Naive thymus-derived CD8-positive, alpha-beta T cell (primary cell): ENCODE data around the gene CSH1. TPM values are rescaled to one million over a fixed set of nuclear protein-coding genes. Genes with fewer than 3 reads are reported as not detected.
A peak's percentile ranks its signal among the peaks of the same experiment; 100 is the strongest.
"Not testable (repeated sequence)": the region's sequence is repeated elsewhere in the genome, so short reads cannot be mapped to it uniquely, and the experiment has no call there.

Experiments
- ATAC-seq, 2 donors: fragments of 150-1000 bp; cut with Tn5 transposase in 1 of 2; sonication (Bioruptor Pico), chemical (Tn5 transposase) in 1 of 2; 1 replicate in 1 of 2; 2 replicates in 1 of 2; pipeline ENCODE4 v1.10.0; 2021; ENCODE audit warnings: mild to moderate bottlenecking in 2 of 2, moderate library complexity in 2 of 2
- POLR2A ChIA-PET: fragments of 350-600 bp; sonication (Branson Sonifier 250); formaldehyde crosslinking; loops from one replicate; lab custom pipeline; 2021; ENCODE audit warnings: antibody characterized with exemption; lab: Charles Lee
- DNase-seq, 10 donors: peaks; one replicate each; pipeline versions ENCODE4 v3.0.0 to v3.0.0-alpha.2; 2020 to 2022
- H3K27ac Mint-ChIP-seq, 10 donors: one replicate each; pipeline ENCODE4 v1.8.0; 2020 to 2022; ENCODE audit warnings: mild to moderate bottlenecking in 10 of 10, mixed read lengths in 10 of 10, moderate library complexity in 4 of 10, inconsistent platforms in 1 of 10
- H3K27me3 Mint-ChIP-seq, 5 donors: one replicate each; pipeline ENCODE4 v1.8.0; 2021 to 2022; ENCODE audit warnings: mixed read lengths in 5 of 5
- H3K36me3 Mint-ChIP-seq, 3 donors: one replicate each; pipeline ENCODE4 v1.8.0; 2020 to 2022; ENCODE audit warnings: mixed read lengths in 3 of 3, mild to moderate bottlenecking in 2 of 3, inconsistent platforms in 1 of 3
- H3K4me1 Mint-ChIP-seq, 4 donors: one replicate each; pipeline ENCODE4 v1.8.0; 2021 to 2022; ENCODE audit warnings: mixed read lengths in 4 of 4
- H3K4me3 Mint-ChIP-seq, 10 donors: one replicate each; pipeline ENCODE4 v1.8.0; 2020 to 2022; ENCODE audit warnings: mild to moderate bottlenecking in 10 of 10, mixed read lengths in 10 of 10, moderate library complexity in 6 of 10, inconsistent platforms in 1 of 10
- H3K9me3 Mint-ChIP-seq, 9 donors: one replicate each; pipeline ENCODE4 v1.8.0; 2020 to 2022; ENCODE audit warnings: mixed read lengths in 9 of 9, mild to moderate bottlenecking in 3 of 9, inconsistent platforms in 1 of 9, moderate library complexity in 1 of 9
- polyA plus RNA-seq, 3 donors: library from polyadenylated mRNA; unstranded; fragments of 300-500 nt; fragmentation: Illumina TruSeq; gene quantifications; one replicate each; pipeline ENCODE4 v1.2.3, GENCODE V29; 2021
- total RNA-seq, 8 experiments: library from RNA in 2 of 8; stranded (reverse) in 2 of 8; gene quantifications; one replicate each; pipeline ENCODE4 v1.2.3 and lab custom pipeline; 2021 to 2026

Gene CSH1
- total RNA-seq (not detected), polyA plus RNA-seq (not detected), total RNA-seq (lab: John Stamatoyannopoulos, UW) (0 reads per million in 6 experiments)

GRCh38 chr17:63896524-63897354, at the start of gene CSH1:
Gene CSH1 (minus strand): TSS chr17:63896574. CDS start chr17:63896511, 63 bp downstream.
- peak within 1 kb of the TSS in 1 of 10 donors; percentile 27 for H3K27ac Mint-ChIP-seq
- H3K27me3 Mint-ChIP-seq, H3K4me1 Mint-ChIP-seq, H3K9me3 Mint-ChIP-seq, POLR2A ChIA-PET, H3K4me3 Mint-ChIP-seq, ATAC-seq, H3K36me3 Mint-ChIP-seq, DNase-seq: not testable (repeated sequence)

GRCh38 chr17:63945784-63946439, 49.5 kb upstream of the CSH1 start:
- peaks cover 13 to 28% (median 23%) of the 10 kb centered on the region in 4 donors for H3K4me1 Mint-ChIP-seq
- H3K36me3 Mint-ChIP-seq, result no peaks in the 10 kb centered on the region
- POLR2A ChIA-PET, result interaction anchor here (0.5 to 2.7 kb wide), 15 partner anchors 9 to 358 kb away, joined by 3 to 47 read pairs (median 5); partner anchors contain the start of genes CD79B, GH1 and ICAM2
- DNase-seq (peak in 2 of 10 donors; percentile 9 to 50), ATAC-seq (peak; percentile 27 to 35)
- H3K9me3 Mint-ChIP-seq, result no peaks in the 10 kb centered on the region
- peak overlapping the region in 7 of 10 donors; percentile 22 to 82 (median 72) for H3K4me3 Mint-ChIP-seq
- H3K27ac Mint-ChIP-seq, result peak overlapping the region in 3 of 10 donors; percentile 52 to 68 (median 59)
- H3K27me3 Mint-ChIP-seq, result peaks cover 0 to 1% (median 0%) of the 10 kb centered on the region in 5 donors

GRCh38 chr17:63944736-63945499, 48.5 kb upstream of the CSH1 start:
- POLR2A ChIA-PET, result interaction anchor here (1.3 to 2.7 kb wide), 2 partner anchors 8 to 14 kb away, joined by 3 to 47 read pairs; partner anchors contain the start of gene CD79B
- Mint-ChIP-seq H3K36me3 (no peaks in the 10 kb centered on the region), H3K27me3 (peaks cover 0 to 1% (median 0%) of the 10 kb centered on the region in 5 donors), H3K27ac (peak overlapping the region in 2 of 10 donors; percentile 34 to 59), H3K4me1 (peaks cover 11 to 27% (median 23%) of the 10 kb centered on the region in 4 donors), H3K9me3 (no peaks in the 10 kb centered on the region), H3K4me3 (peak overlapping the region in 6 of 10 donors; percentile 41 to 73 (median 66))
- DNase-seq, result no peak
- no peak for ATAC-seq

GRCh38 chr17:63943745-63944144, 47.4 kb upstream of the CSH1 start:
- Mint-ChIP-seq H3K4me3 (no peak overlapping the region), H3K27ac (no peak overlapping the region)
- POLR2A ChIA-PET, result interaction anchor here (0.6 kb wide), 1 partner anchor 11 kb away, joined by 3 read pairs; no protein-coding TSS in a partner anchor

GRCh38 chr17:63942309-63942985, 46.1 kb upstream of the CSH1 start:
- no peak for DNase-seq
- H3K4me3 Mint-ChIP-seq, result no peak overlapping the region
- H3K36me3 Mint-ChIP-seq, result no peaks in the 10 kb centered on the region
- peaks cover 0 to 1% (median 0%) of the 10 kb centered on the region in 5 donors for H3K27me3 Mint-ChIP-seq
- peaks cover 18 to 47% (median 27%) of the 10 kb centered on the region in 4 donors for H3K4me1 Mint-ChIP-seq
- ATAC-seq, result no peak
- POLR2A ChIA-PET, result interaction anchor here (0.5 to 0.8 kb wide), 3 partner anchors 11 to 15 kb away, joined by 3 to 4 read pairs (median 3); partner anchors contain the start of gene CD79B
- no peaks in the 10 kb centered on the region for H3K9me3 Mint-ChIP-seq
- peak overlapping the region in 2 of 10 donors; percentile 15 to 82 for H3K27ac Mint-ChIP-seq

More at GRCh38 chr17:63943745-63944144, 47.4 kb upstream of the CSH1 start:
- Mint-ChIP-seq H3K4me1 (peaks cover 13 to 37% (median 25%) of the 10 kb centered on the region in 4 donors), H3K27me3 (peaks cover 0 to 1% (median 0%) of the 10 kb centered on the region in 5 donors), H3K36me3 (no peaks in the 10 kb centered on the region), H3K9me3 (no peaks in the 10 kb centered on the region)
- no peak for ATAC-seq
- DNase-seq, result no peak

- H3K36me3 Mint-ChIP-seq, result no peaks in the 10 kb centered on the region
- no peaks in the 10 kb centered on the region for H3K9me3 Mint-ChIP-seq
- POLR2A ChIA-PET, result interaction anchor here (0.8 kb wide), 1 partner anchor 15 kb away, joined by 3 read pairs; no protein-coding TSS in a partner anchor
- ATAC-seq (no peak), DNase-seq (no peak)
- H3K27ac Mint-ChIP-seq, result no peak overlapping the region
- H3K4me3 Mint-ChIP-seq, result no peak overlapping the region
- H3K4me1 Mint-ChIP-seq, result peaks cover 18 to 50% (median 25%) of the 10 kb centered on the region in 4 donors
- peaks cover 0 to 1% (median 0%) of the 10 kb centered on the region in 5 donors for H3K27me3 Mint-ChIP-seq
Observed at GRCh38 chr17:63941751-63942150, 45.4 kb upstream of the CSH1 start.

GRCh38 chr17:63941162-63941561, 44.8 kb upstream of the CSH1 start:
- Mint-ChIP-seq H3K27me3 (peaks cover 0 to 1% (median 0%) of the 10 kb centered on the region in 5 donors), H3K4me3 (no peak overlapping the region), H3K4me1 (peaks cover 14 to 47% (median 20%) of the 10 kb centered on the region in 4 donors), H3K27ac (no peak overlapping the region), H3K36me3 (no peaks in the 10 kb centered on the region), H3K9me3 (no peaks in the 10 kb centered on the region)
- DNase-seq (no peak), ATAC-seq (no peak)
- POLR2A ChIA-PET, result no interaction called here

GRCh38 chr17:63940584-63940983, 44.2 kb upstream of the CSH1 start:
- Mint-ChIP-seq H3K4me1 (peaks cover 9 to 46% (median 15%) of the 10 kb centered on the region in 4 donors), H3K4me3 (no peak overlapping the region), H3K9me3 (no peaks in the 10 kb centered on the region), H3K27ac (no peak overlapping the region), H3K36me3 (no peaks in the 10 kb centered on the region), H3K27me3 (peaks cover 0 to 1% (median 0%) of the 10 kb centered on the region in 5 donors)
- DNase-seq (no peak), ATAC-seq (no peak)
- POLR2A ChIA-PET, result no interaction called here

GRCh38 chr17:63939884-63940283, 43.5 kb upstream of the CSH1 start:
- Mint-ChIP-seq H3K36me3 (no peaks in the 10 kb centered on the region), H3K4me3 (no peak overlapping the region), H3K27ac (no peak overlapping the region), H3K4me1 (peaks cover 6 to 44% (median 11%) of the 10 kb centered on the region in 4 donors), H3K9me3 (no peaks in the 10 kb centered on the region), H3K27me3 (peaks cover 0 to 1% (median 0%) of the 10 kb centered on the region in 5 donors)
- POLR2A ChIA-PET, result no interaction called here
- DNase-seq (no peak), ATAC-seq (no peak)

GRCh38 chr17:63939401-63939800, 43.0 kb upstream of the CSH1 start:
- Mint-ChIP-seq H3K4me1 (peaks cover 6 to 45% (median 10%) of the 10 kb centered on the region in 4 donors), H3K4me3 (no peak overlapping the region), H3K27me3 (peaks cover 0 to 1% (median 0%) of the 10 kb centered on the region in 5 donors), H3K27ac (peak overlapping the region in 3 of 10 donors; percentile 0 to 43 (median 28)), H3K36me3 (no peaks in the 10 kb centered on the region), H3K9me3 (no peaks in the 10 kb centered on the region)
- no peak for ATAC-seq
- POLR2A ChIA-PET, result no interaction called here
- DNase-seq, result no peak

GRCh38 chr17:63937920-63938319, 41.5 kb upstream of the CSH1 start:
- no peak for ATAC-seq
- POLR2A ChIA-PET, result interaction anchor here (0.7 kb wide), 1 partner anchor 13 kb away, joined by 5 read pairs; no protein-coding TSS in a partner anchor
- peaks cover 10 to 53% (median 11%) of the 10 kb centered on the region in 4 donors for H3K4me1 Mint-ChIP-seq
- peak overlapping the region in 1 of 10 donors; percentile 66 for H3K27ac Mint-ChIP-seq
- H3K4me3 Mint-ChIP-seq, result no peak overlapping the region
- H3K27me3 Mint-ChIP-seq, result no peaks in the 10 kb centered on the region
- no peak for DNase-seq
- no peaks in the 10 kb centered on the region for H3K36me3 Mint-ChIP-seq
- H3K9me3 Mint-ChIP-seq, result no peaks in the 10 kb centered on the region
